K562 (cell line): ENCODE data around the gene CTXND1. TPM values are rescaled to one million over a fixed set of nuclear protein-coding genes. Genes with fewer than 3 reads are reported as not detected.
A peak's percentile ranks its signal among the peaks of the same experiment; 100 is the strongest.

Source experiments
- ATAC-seq: fragments of 200-7000 bp; cut with Tn5 transposase; 3 replicates; pipeline ENCODE4 v1.9.1; 2020; ENCODE audit warnings: moderate library complexity
- BruUV-seq: library from RNA; stranded (reverse); fragments of 400-500 nt; replicated peaks from 2 replicates; lab custom pipeline; 2021; lab: Mats Ljungman, UMichigan
- CTCF ChIA-PET: fragments of 300-600 bp; formaldehyde crosslinking; extraction: SDS; loops from one replicate; lab custom pipeline; 2021; ENCODE audit warnings: low intra/inter-chr PET ratio; lab: Yijun Ruan, JAX
- POLR2A ChIA-PET: fragments of 300-600, 350-650 bp; sonication (Branson Sonifier 250); formaldehyde crosslinking; extraction: SDS; loops from one replicate; lab custom pipeline; 2021; ENCODE audit warnings: antibody characterized with exemption, inconsistent platforms; lab: Yijun Ruan, JAX
- DNase-seq, 4 experiments: peaks; one replicate each; pipeline versions ENCODE4 v3.0.0 to v3.0.0-alpha.2; 2011 to 2018; ENCODE audit warnings: low spot score in 3 of 4, mixed read lengths in 3 of 4; ENCODE audit errors: extremely low read depth in 1 of 4
- FAIRE-seq: peaks from 2 replicates; lab custom pipeline; 2011; peaks lifted over from hg19 to GRCh38; lab: Jason Lieb, UNC
- H2AFZ ChIP-seq: 2 replicates; pipeline ENCODE4 v1.6.0; 2011; ENCODE audit warnings: low read depth, low read length, control low read depth, inconsistent platforms
- H3K27ac ChIP-seq: fragments of 200-600 bp; 3 replicates; pipeline ENCODE4 v1.8.0; 2011; ENCODE audit warnings: low read depth, mild to moderate bottlenecking, control low read depth, inconsistent platforms, low read length, moderate library complexity, mixed read lengths; ENCODE audit errors: extremely low read depth
- H3K27me3 ChIP-seq, 2 experiments: fragments of 300-600 bp in 1 of 2; 2 replicates in 1 of 2; 3 replicates in 1 of 2; pipeline versions ENCODE4 v1.6.0 to v1.8.0; 2011; ENCODE audit warnings: inconsistent platforms in 2 of 2, low read length in 2 of 2, mild to moderate bottlenecking in 1 of 2, mixed read lengths in 1 of 2, moderate library complexity in 1 of 2; ENCODE audit not compliant: control insufficient read depth in 2 of 2, insufficient read depth in 2 of 2
- H3K36me3 ChIP-seq: fragments of 300-600 bp; 3 replicates; pipeline ENCODE4 v1.8.0; 2011; ENCODE audit warnings: mild to moderate bottlenecking, low read length, inconsistent platforms; ENCODE audit not compliant: control insufficient read depth, insufficient read depth
- H3K4me1 ChIP-seq, 2 experiments: fragments of 200-600 bp in 1 of 2; replicated peaks in 1 of 2; 2 replicates in 1 of 2; 3 replicates in 1 of 2; pipeline versions ENCODE4 v1.5.1 to v1.8.0; 2011; ENCODE audit warnings: inconsistent platforms in 2 of 2, low read length in 2 of 2, mild to moderate bottlenecking in 1 of 2, mixed read lengths in 1 of 2, moderate library complexity in 1 of 2; ENCODE audit not compliant: control insufficient read depth in 2 of 2, insufficient read depth in 2 of 2
- H3K4me2 ChIP-seq: 2 replicates; pipeline ENCODE4 v1.6.1; 2011; ENCODE audit warnings: low read length, control low read depth, inconsistent platforms, mixed read lengths; ENCODE audit not compliant: insufficient read depth
- H3K4me3 ChIP-seq: fragments of 200-600 bp; sonication (generic), shearing (Covaris generic); 2 replicates; pipeline ENCODE4 v1.5.1; 2016; ENCODE audit warnings: control low read depth, inconsistent platforms
- H3K79me2 ChIP-seq: fragments of 200-600 bp; 3 replicates; pipeline ENCODE4 v1.8.0; 2011; ENCODE audit warnings: low read length, inconsistent platforms; ENCODE audit not compliant: control insufficient read depth, insufficient read depth
- H3K9ac ChIP-seq, 2 experiments: 2 replicates each; pipeline versions ENCODE4 v1.6.0 to v1.6.1; 2011; ENCODE audit warnings: low read depth in 2 of 2, low read length in 2 of 2, control low read depth in 1 of 2, inconsistent platforms in 1 of 2, mild to moderate bottlenecking in 1 of 2, mixed read lengths in 1 of 2; ENCODE audit not compliant: insufficient read depth in 1 of 2
- H3K9me1 ChIP-seq: one replicate; pipeline ENCODE4 v1.6.0; 2011; ENCODE audit warnings: inconsistent platforms, mild to moderate bottlenecking, low read length, moderate library complexity; ENCODE audit not compliant: control insufficient read depth, insufficient read depth
- H3K9me3 ChIP-seq: replicated peaks from 2 replicates; pipeline ENCODE4 v1.5.1; 2011; ENCODE audit warnings: low read depth, low read length, inconsistent platforms; ENCODE audit not compliant: control insufficient read depth, insufficient read depth
- H4K20me1 ChIP-seq: replicated peaks from 2 replicates; pipeline ENCODE4 v1.6.1; 2011; ENCODE audit warnings: low read length, inconsistent platforms, mixed read lengths; ENCODE audit not compliant: control insufficient read depth, insufficient read depth
- MLLT1 ChIP-seq, 2 experiments: fragments of 450-650 bp; IDR thresholded peaks; 2 replicates each; pipeline ENCODE4 v1.6.1; 2016
- REST ChIP-seq, 2 experiments: fragments of 450-650 bp; formaldehyde crosslinking in 1 of 2; IDR thresholded peaks; 2 replicates each; pipeline versions ENCODE4 v1.4.0 to v1.6.1; 2014 to 2020; ENCODE audit warnings: mild to moderate bottlenecking in 2 of 2, borderline replicate concordance in 1 of 2, low read depth in 1 of 2
- TSHZ1 ChIP-seq: fragments of 250-450 bp; sonication (Bioruptor Pico); IDR thresholded peaks from 2 replicates; pipeline ENCODE4 v1.4.0; 2020; ENCODE audit warnings: mild to moderate bottlenecking, moderate library complexity
- XRCC5 ChIP-seq: fragments of 200-400 bp; formaldehyde crosslinking; IDR thresholded peaks from 2 replicates; pipeline ENCODE4 v1.6.1; 2017; ENCODE audit warnings: low read depth, mild to moderate bottlenecking, low read length
- YY1 ChIP-seq, 3 experiments: IDR thresholded peaks; 2 replicates each; pipeline ENCODE4 v1.6.1; 2011; ENCODE audit warnings: low read length in 2 of 3, mild to moderate bottlenecking in 2 of 3, moderate library complexity in 2 of 3, borderline replicate concordance in 1 of 3, control low read depth in 1 of 3, low read depth in 1 of 3; ENCODE audit not compliant: insufficient read depth in 3 of 3, insufficient replicate concordance in 2 of 3, control insufficient read depth in 1 of 3, insufficient read length in 1 of 3; ENCODE audit errors: extremely low read depth in 1 of 3
- ZBTB17 ChIP-seq: fragments of 450-650 bp; formaldehyde crosslinking; IDR thresholded peaks from 2 replicates; pipeline ENCODE4 v1.4.0; 2020; ENCODE audit warnings: mild to moderate bottlenecking
- WGBS: fragments of 100-300 bp; shearing (Covaris generic); methylation state at CpG from one replicate; pipeline ENCODE4 v1.1.6; 2016; ENCODE audit warnings: low coverage, mixed read lengths; ENCODE audit not compliant: insufficient coverage; ENCODE audit errors: missing lambda C conversion rate; 5-methylcytosine and 5-hydroxymethylcytosine counted together
- in situ Hi-C: fragments of 300-500 bp; cut with MboI; formaldehyde crosslinking; loops from 4 replicates; pipeline ENCODE4 v1.15.0; 2018; ENCODE audit warnings: inconsistent platforms, mixed read lengths
- intact Hi-C: fragments of 100-400 bp; cut with micrococcal nuclease; formaldehyde crosslinking; loops from 2 replicates; pipeline ENCODE4 v1.14.2; 2022
- polyA plus RNA-seq, 8 experiments: library from polyadenylated mRNA; depleted of rRNA in 4 of 8; stranded (reverse) in 5 of 8; unstranded in 3 of 8; fragments of >200 nt; fragmentation: Nextera tagmentation in 2 of 8; fragmentation: Illumina TruSeq in 1 of 8; extraction: Ambion mirVana in 2 of 8; extraction: Trizol in 1 of 8; gene quantifications; 2 replicates each; pipeline versions ENCODE4 v1.2.1 to v1.2.3, GENCODE V29; 2011 to 2014; ENCODE audit warnings: inconsistent platforms in 1 of 8, missing spikeins in 1 of 8
- total RNA-seq, 7 experiments: library from RNA; depleted of rRNA in 6 of 7; stranded (reverse); fragments of >200 nt in 6 of 7; fragmentation: Illumina TruSeq in 2 of 7; extraction: Trizol in 2 of 7; gene quantifications; 2 replicates each; pipeline versions ENCODE4 v1.2.1 to v1.2.3, GENCODE V29; 2011 to 2021; ENCODE audit warnings: low replicate concordance in 1 of 7

CTXND1 gene
- total and polyA plus RNA-seq, 9 of the 15 experiments (the other 6 are each of a cell fraction or from before 2014, with no cell fraction given): 0.04 TPM; not detected in 7

GRCh38 chr15:80154336-80154735 is 97.7 kb downstream of the CTXND1 start:
- CTCF ChIA-PET: no interaction called here
- H3K79me2 ChIP-seq: peaks cover 33% of the 10 kb centered on the region
- H3K27me3 ChIP-seq: no peaks in the 10 kb centered on the region
- H3K4me3 ChIP-seq: peak overlapping the region; percentile 58; the same call in 1 of the 2 replicates
- H3K36me3 ChIP-seq: peaks cover 36% of the 10 kb centered on the region
- no peaks in the 10 kb centered on the region for H3K9me3 ChIP-seq
- H2AFZ ChIP-seq: no peak overlapping the region
- no peaks in the 10 kb centered on the region for H3K9me1 ChIP-seq
- intact Hi-C loops (loop anchor here (2.0 to 10.0 kb wide), 2 partner anchors 94 to 260 kb away; partner anchors contain the start of gene MTHFS), in situ Hi-C loops (loop anchor here (25.0 kb wide), 1 partner anchor 267 kb away; the partner anchor contains the start of gene MTHFS)
- H3K27ac ChIP-seq: peak overlapping the region; percentile 83
- DNase-seq (peak in 1 of 4 experiments; percentile 33), FAIRE-seq (no peak), ATAC-seq (no peak)
- 13% methylated on average over 6 of the region's 6 CpGs for WGBS
- no peaks in the 10 kb centered on the region for H4K20me1 ChIP-seq
- H3K9ac ChIP-seq: peak overlapping the region; percentile 18 to 69; a peak in 3 of 4 replicates
- no TSS peak for BruUV-seq
- peaks cover 34 to 49% of the 10 kb centered on the region in 2 experiments for H3K4me1 ChIP-seq
- POLR2A ChIA-PET: interaction anchor here (0.9 to 1.2 kb wide), 4 partner anchors 8 to 67 kb away, joined by 3 to 4 read pairs (median 3); no protein-coding TSS in a partner anchor
- H3K4me2 ChIP-seq: peak overlapping the region; percentile 79
- TF ChIP-seq ZBTB17 (CRISPR knock-in tag) (0 out of 2 replicates have a peak, but pooled peaks have one; percentile 42), MLLT1 (IDR thresholded peaks at IDR 0.05) (peak in 1 of 2 experiments; percentile 44; a peak in 1 of 4 replicates), REST (IDR thresholded peaks at IDR 0.05; ENCODE audit: borderline replicate concordance) (peak; percentile 36; the same call in 1 of the 2 replicates), REST (CRISPR knock-in tag; IDR thresholded peaks at IDR 0.05; ENCODE audit: low read depth) (no peak), XRCC5 (no peak), YY1 (IDR thresholded peaks at IDR 0.05; ENCODE audit: borderline replicate concordance in 1 of 3, control insufficient read depth in 1 of 3, extremely low read depth in 1 of 3, insufficient read depth in 3 of 3, insufficient read length in 1 of 3, insufficient replicate concordance in 2 of 3, low read depth in 1 of 3, low read length in 2 of 3) (peak in 1 of 3 experiments; percentile 52), TSHZ1 (CRISPR knock-in tag) (no peak)
